Pancreas (tissue), 10 donors: ENCODE results near the gene CSMD2. TPM values are rescaled to one million over a fixed set of nuclear protein-coding genes. Genes with fewer than 3 reads are reported as not detected.

ENCODE experiments used
- ATAC-seq, 4 donors: fragments of 200-7000 bp; cut with Tn5 transposase; one replicate each; pipeline versions ENCODE4 v1.8.0 to v1.9.1; 2020; ENCODE audit warnings: mild to moderate bottlenecking in 4 of 4, moderate library complexity in 4 of 4
- DNase-seq, 6 donors: peaks; one replicate each; pipeline ENCODE4 v3.0.0-alpha.2; 2020
- FAIRE-seq: peaks from 2 replicates; lab custom pipeline; 2012; peaks lifted over from hg19 to GRCh38; lab: Jason Lieb, UNC
- H3K27ac ChIP-seq, 4 donors: fragments of 200-600 bp; sonication (generic); 1 replicate in 3 of 4; 2 replicates in 1 of 4; pipeline versions ENCODE4 v1.5.0 to v1.8.0; 2020
- H3K27me3 ChIP-seq, 4 donors: fragments of 200-600 bp; one replicate each; pipeline ENCODE4 v1.8.0; 2021
- H3K36me3 ChIP-seq, 3 donors: fragments of 200-600 bp; sonication (generic) in 1 of 3; one replicate each; pipeline versions ENCODE4 v1.5.0 to v1.8.0; 2020 to 2021
- H3K4me1 ChIP-seq, 3 donors: fragments of 200-600 bp; one replicate each; pipeline ENCODE4 v1.8.0; 2021
- H3K4me3 ChIP-seq, 4 donors: fragments of 200-600 bp; sonication (generic) in 2 of 4; one replicate each; pipeline versions ENCODE4 v1.5.0 to v1.8.0; 2020 to 2021
- H3K9me3 ChIP-seq, 4 donors: fragments of 200-600 bp; one replicate each; pipeline ENCODE4 v1.8.0; 2021
- WGBS, 2 donors: extraction: QIAGEN DNeasy Blood & Tissue Kit; methylation state at CpG; one replicate each; pipeline ENCODE4 v1.1.7; 2013; 5-methylcytosine and 5-hydroxymethylcytosine counted together
- intact Hi-C, 3 donors: fragments of 100-400 bp; cut with DNase I; formaldehyde crosslinking; loops; one replicate each; pipeline versions ENCODE4 v1.11.1 to v1.14.2; 2022
- polyA plus RNA-seq, 2 donors: library from polyadenylated mRNA; stranded (reverse); fragments of 200-250 nt; gene quantifications; one replicate each; pipeline ENCODE4 v1.2.3, GENCODE V29; 2013
- total RNA-seq, 6 donors: library from RNA; stranded (reverse); fragmentation: NEBNext Ultra II Directional in 4 of 6; extraction: Animal tissue kit (Norgen Biotek cat#: 25700) in 4 of 6; gene quantifications; one replicate each; pipeline versions ENCODE4 v1.2.1 to v1.2.4, GENCODE V29; 2021 to 2023
- TF ChIP-seq, protein P1 (sequence below), 4 donors: fragments of 200-600 bp; sonication (generic) in 3 of 4; IDR thresholded peaks; one replicate each; pipeline versions ENCODE4 v1.5.0 to v1.8.0; 2021; ENCODE audit warnings: antibody characterized with exemption in 4 of 4
- donor health status: healthy with polysubstance abuse.
- donor health status: DM: no; HTN: no; CAD: no; lungs with moderate emphysema.
- donor health status: DM: no; HTN: no; CAD: no.
- donor health status: control.
- donor health status: control.
- donor health status: Bipolar disorder and iron deficiency.
- donor health status: DM: yes; HTN: yes; CAD: no.
- donor health status: DM: no; HTN: no; CAD: no.
- donor health status: DM: no; HTN: no; CAD: no.
- donor health status: DM: yes; HTN: yes; CAD: no.

Gene CSMD2
- total and polyA plus RNA-seq, 8 donors = 0.04 to 2.0 (median 0.36) TPM

DNA sequence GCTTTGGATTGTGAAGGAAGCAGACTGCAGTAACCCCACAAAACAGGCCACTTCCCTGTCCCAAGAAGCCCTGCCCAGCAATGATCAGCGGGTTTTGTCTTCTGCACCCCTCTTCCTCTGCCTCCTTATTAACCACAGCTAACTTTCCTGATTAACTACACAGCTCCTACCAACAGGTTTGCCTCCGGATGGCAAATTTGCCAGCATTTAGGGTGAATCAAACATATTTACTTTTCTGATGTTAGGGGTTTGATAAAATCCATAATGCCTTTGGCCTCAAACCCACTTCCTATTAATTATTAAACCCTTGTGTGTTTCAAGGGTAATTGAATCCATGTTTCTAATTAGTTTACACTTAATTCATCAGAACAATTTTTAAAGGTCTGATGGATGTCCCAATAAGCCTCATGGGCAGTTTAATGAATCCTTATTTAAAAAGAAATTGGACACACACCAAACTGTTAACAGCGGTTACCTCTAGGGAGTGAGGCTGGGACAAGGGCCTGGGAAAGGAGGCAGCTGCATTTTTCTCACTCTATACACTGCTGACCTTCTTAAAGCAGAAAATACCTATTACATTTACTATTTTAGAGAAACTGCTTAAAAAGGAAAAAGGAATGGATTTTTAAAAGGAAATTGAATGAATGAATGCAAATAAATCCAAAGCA lies 91.9 kb downstream of the CSMD2 start:
- TF ChIP-seq, protein P1, sequence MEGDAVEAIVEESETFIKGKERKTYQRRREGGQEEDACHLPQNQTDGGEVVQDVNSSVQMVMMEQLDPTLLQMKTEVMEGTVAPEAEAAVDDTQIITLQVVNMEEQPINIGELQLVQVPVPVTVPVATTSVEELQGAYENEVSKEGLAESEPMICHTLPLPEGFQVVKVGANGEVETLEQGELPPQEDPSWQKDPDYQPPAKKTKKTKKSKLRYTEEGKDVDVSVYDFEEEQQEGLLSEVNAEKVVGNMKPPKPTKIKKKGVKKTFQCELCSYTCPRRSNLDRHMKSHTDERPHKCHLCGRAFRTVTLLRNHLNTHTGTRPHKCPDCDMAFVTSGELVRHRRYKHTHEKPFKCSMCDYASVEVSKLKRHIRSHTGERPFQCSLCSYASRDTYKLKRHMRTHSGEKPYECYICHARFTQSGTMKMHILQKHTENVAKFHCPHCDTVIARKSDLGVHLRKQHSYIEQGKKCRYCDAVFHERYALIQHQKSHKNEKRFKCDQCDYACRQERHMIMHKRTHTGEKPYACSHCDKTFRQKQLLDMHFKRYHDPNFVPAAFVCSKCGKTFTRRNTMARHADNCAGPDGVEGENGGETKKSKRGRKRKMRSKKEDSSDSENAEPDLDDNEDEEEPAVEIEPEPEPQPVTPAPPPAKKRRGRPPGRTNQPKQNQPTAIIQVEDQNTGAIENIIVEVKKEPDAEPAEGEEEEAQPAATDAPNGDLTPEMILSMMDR (IDR thresholded peaks at IDR 0.05) = no peak
- peak; percentile 95 to 97 (median 96) for ATAC-seq
- Histone ChIP-seq H3K4me3 (no peak overlapping the region), H3K27ac (peak overlapping the region; percentile 31 to 59 (median 48)), H3K9me3 (no peaks in the 10 kb centered on the region), H3K4me1 (peaks cover 6 to 13% (median 7%) of the 10 kb centered on the region in 3 donors), H3K36me3 (no peaks in the 10 kb centered on the region), H3K27me3 (no peaks in the 10 kb centered on the region)
- peak in 4 of 6 donors; percentile 60 to 80 (median 72) for DNase-seq
- intact Hi-C loops = no loop called here
- WGBS, 2 donors = 10% methylated on average over 3 of the region's 3 CpGs
- FAIRE-seq = no peak

DNA sequence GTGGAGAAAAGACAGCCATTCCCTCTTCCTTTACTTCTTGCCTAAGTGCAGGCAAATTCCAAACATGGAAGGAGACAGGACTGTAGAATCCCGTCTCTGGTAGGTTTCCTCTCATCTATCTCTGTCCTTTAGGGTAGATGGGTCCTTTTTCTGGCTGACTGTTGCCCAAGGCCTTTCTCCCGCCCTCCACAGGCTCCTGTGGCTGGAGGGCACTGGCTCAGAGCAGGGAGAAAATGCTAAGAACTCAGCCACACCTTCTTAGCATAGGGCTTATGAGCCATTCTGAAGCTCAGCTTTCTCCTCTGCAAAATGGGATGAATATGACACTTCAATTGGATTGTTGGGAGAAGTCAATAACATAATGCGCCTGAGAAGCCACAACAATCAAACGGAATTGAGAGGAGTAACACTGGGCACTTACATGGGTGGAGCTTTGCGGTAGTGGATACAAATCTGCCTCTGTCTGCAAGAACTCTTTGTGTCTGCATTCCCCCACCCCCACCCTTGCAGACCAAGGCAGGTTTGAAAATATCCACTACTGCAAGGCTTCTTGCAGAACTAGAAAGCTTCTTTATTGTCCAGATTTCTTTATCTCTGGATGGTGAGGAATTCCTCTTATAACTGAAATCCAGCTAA lies 94.7 kb downstream of the CSMD2 start:
- no peak for DNase-seq
- 83 to 85% methylated on average over 5 of the region's 5 CpGs for WGBS, 2 donors
- Histone ChIP-seq H3K36me3 (no peaks in the 10 kb centered on the region), H3K27ac (no peak overlapping the region), H3K4me1 (peaks cover 6 to 13% (median 7%) of the 10 kb centered on the region in 3 donors), H3K4me3 (no peak overlapping the region), H3K27me3 (no peaks in the 10 kb centered on the region), H3K9me3 (no peaks in the 10 kb centered on the region)
- TF ChIP-seq, protein P1 (IDR thresholded peaks at IDR 0.05) = no peak
- no peak for FAIRE-seq
- ATAC-seq = no peak
- intact Hi-C loops = no loop called here

DNA sequence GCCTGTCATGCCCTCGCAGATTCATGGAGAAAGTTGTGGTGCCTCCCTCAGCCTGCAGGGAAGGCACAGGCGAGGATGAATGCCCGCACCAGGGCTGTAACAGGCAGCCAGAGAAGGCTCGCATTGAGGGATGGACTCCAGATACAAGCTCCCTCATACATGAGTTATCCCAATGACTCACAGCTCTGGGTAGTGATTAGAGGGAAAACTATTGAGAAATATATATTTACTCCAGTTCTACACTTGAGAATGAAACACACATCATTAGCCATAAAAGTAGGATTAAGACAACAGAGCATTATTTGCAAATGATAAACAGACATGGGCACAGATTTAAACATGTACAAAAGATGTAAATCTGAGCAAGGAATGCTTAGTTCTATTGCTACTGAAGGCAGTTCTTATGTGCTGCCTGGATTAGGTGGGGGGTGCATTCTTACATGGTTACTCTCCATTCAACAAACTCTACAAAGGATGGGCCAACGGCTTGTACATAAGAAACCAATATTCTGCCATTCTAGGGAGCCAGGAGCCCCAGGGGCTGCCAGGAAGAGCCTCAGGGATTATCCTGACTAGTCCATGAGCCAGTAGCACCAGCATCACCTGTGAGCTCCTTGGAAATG lies 97.9 kb downstream of the CSMD2 start:
- Histone ChIP-seq H3K4me3 (no peak overlapping the region), H3K27ac (no peak overlapping the region), H3K27me3 (no peaks in the 10 kb centered on the region), H3K4me1 (no peaks in the 10 kb centered on the region), H3K9me3 (no peaks in the 10 kb centered on the region), H3K36me3 (no peaks in the 10 kb centered on the region)
- intact Hi-C loops = no loop called here
- FAIRE-seq = no peak
- ATAC-seq = peak in 1 of 4 donors; percentile 20
- TF ChIP-seq, protein P1 (IDR thresholded peaks at IDR 0.05) = no peak
- no peak for DNase-seq
- 84 to 85% methylated on average over 5 of the region's 5 CpGs for WGBS, 2 donors

DNA sequence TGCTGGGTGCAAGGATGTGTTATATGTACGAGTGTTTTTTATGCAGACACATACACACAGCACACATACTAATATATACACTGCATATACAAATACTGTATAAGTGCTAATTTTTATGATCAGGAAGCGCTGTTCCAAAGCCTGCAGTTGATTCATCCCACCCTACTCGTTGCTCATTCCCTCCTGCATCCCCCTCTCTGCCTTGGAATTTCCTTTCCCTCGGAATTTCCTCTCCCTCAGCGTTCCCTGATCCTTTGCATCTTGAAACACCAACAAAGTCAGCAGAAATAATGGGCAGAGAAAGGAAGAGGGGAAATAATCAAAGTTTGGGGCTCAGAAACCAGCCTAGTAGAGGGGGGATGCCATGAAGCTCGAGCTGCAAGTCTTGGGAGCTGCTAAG lies 98.9 kb downstream of the CSMD2 start:
- TF ChIP-seq, protein P1 (IDR thresholded peaks at IDR 0.05) = no peak
- Histone ChIP-seq H3K4me3 (no peak overlapping the region), H3K4me1 (no peaks in the 10 kb centered on the region), H3K27ac (no peak overlapping the region), H3K9me3 (no peaks in the 10 kb centered on the region), H3K36me3 (no peaks in the 10 kb centered on the region), H3K27me3 (no peaks in the 10 kb centered on the region)
- ATAC-seq (no peak), DNase-seq (no peak), FAIRE-seq (no peak)
- intact Hi-C loops = no loop called here
- WGBS, 2 donors = 74 to 75% methylated on average over 6 of the region's 6 CpGs
